GM12801 (cell line): ENCODE measurements around the gene COX6B2.

Source experiments
- CTCF ChIP-seq: IDR thresholded peaks from one replicate; pipeline ENCODE4 v1.5.1; 2011; ENCODE audit warnings: control low read depth; ENCODE audit not compliant: insufficient read length; ENCODE audit errors: extremely low read depth

Gene COX6B2

GRCh38 chr19:55377356-55378131 is 23.0 kb upstream of the COX6B2 start:
- TF ChIP-seq CTCF: no peak

GRCh38 chr19:55376241-55376933 is 21.9 kb upstream of the COX6B2 start, which contains the start of gene TMEM190:
Gene TMEM190 (plus strand): TSS chr19:55376826. CDS start chr19:55376854, 28 bp downstream.
- no peak for TF ChIP-seq CTCF

GRCh38 chr19:55373993-55374757 is 19.7 kb upstream of the COX6B2 start:
- TF ChIP-seq CTCF: no peak

- no peak for TF ChIP-seq CTCF
Measured at GRCh38 chr19:55373306-55373992, 18.9 kb upstream of the COX6B2 start.

DNA sequence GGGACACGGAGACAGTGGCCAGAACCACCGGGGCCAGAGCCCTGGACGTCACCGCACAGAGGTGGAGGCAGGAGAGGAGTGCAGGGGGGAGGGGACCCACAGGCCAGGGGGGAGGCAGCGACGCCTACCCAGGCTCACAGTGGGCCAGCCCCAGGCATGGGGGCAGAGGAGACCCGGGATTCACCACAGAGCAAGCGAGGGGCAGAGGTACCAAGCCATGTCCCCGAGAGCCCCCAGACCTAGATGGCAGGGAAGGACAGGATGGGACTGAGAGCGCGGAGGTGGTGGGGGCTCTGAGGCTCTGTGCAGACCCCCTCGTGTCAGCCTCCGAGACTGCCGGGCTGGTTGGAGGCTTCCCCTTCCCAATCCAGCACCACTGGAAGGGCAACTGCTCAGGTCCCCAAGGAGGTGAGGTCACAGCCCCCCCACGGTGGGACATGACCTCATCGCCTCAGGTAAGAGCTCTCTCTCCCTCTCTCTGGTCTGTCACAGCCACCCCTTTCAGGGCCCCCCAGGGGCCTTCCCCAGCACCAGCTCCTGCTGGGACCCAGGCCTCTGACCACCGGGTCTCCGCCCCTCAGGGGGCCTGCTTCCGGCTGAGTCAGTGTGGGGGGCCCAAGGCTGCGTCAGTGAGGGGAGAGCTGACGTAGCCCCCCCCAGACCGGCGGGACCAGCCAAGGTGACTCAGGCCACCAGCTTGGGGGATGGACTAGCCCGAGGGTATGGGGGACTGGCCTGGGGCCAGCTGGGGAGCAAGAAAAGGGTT is 18.0 kb upstream of the COX6B2 start:
- TF ChIP-seq CTCF: no peak

DNA sequence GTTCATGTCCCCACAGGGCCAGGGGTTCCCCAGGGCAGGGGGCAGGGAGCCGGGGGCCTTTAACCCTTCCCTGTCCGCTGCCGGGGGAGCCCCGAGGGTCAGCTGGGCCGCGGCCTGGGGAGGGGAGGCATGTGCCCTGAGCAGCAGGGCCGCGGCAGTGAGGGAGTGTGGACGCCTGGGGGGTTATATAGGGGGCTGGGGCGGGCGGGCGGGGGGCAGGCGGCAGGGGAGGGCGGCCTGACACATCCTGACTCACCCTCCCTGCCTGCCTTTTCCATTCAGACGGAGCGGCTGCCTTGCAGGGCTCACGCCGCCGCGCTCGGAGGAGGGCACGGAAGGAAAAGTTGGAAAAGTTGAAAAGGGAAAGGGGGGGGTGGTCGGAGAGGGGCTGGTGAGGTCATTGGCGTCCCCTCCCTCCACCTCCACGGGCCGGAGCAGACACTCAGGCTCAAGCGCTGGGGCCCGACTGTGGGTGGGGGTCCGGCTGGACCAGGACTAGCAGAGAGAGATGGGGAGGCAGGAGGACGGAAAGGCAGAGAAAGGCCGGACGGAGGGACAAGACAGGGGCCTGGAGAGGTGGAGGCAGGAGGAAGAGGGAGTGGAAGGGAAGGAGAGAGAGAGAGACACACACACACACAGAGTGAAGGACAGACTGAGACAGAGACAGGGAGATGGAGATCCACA is 15.9 kb upstream of the COX6B2 start, which contains the start of gene IL11:
Gene IL11 (minus strand): TSS at position 159 of the 684 bp plus-strand sequence. CDS start 153 bp downstream, at position 6.
- TF ChIP-seq CTCF: no peak
